WTC11 (cell line): ENCODE data around the gene PHKG2. TPM values are rescaled to one million over a fixed set of nuclear protein-coding genes. Genes with fewer than 3 reads are reported as not detected.

Source experiments
- ATAC-seq: fragments of 200-7000 bp; cut with Tn5 transposase; 2 replicates; pipeline ENCODE4 v1.10.0; 2021; ENCODE audit warnings: mild to moderate bottlenecking, moderate library complexity
- CTCF ChIA-PET: fragments of 300-600 bp; sonication (Branson Sonifier 250); formaldehyde crosslinking; loops from one replicate; lab custom pipeline; 2021; ENCODE audit warnings: antibody characterized with exemption; lab: Charles Lee
- POLR2A ChIA-PET: fragments of 350-600 bp; sonication (Branson Sonifier 250); formaldehyde crosslinking; loops from one replicate; lab custom pipeline; 2021; ENCODE audit warnings: antibody characterized with exemption; lab: Charles Lee
- DNase-seq: peaks from one replicate; pipeline ENCODE4 v3.0.0; 2021; ENCODE audit warnings: low spot score
- H3K27ac Mint-ChIP-seq: 2 replicates; pipeline ENCODE4 v1.8.0; 2021; ENCODE audit warnings: mixed read lengths
- H3K27me3 Mint-ChIP-seq: 2 replicates; pipeline ENCODE4 v1.8.0; 2021; ENCODE audit warnings: low read depth, mild to moderate bottlenecking, moderate library complexity, mixed read lengths
- H3K36me3 Mint-ChIP-seq: 2 replicates; pipeline ENCODE4 v1.8.0; 2021; ENCODE audit warnings: mixed read lengths
- H3K4me1 Mint-ChIP-seq: 2 replicates; pipeline ENCODE4 v1.8.0; 2022; ENCODE audit warnings: mixed read lengths
- H3K4me3 Mint-ChIP-seq: 2 replicates; pipeline ENCODE4 v1.8.0; 2021; ENCODE audit warnings: mild to moderate bottlenecking, moderate library complexity, mixed read lengths
- H3K9me3 Mint-ChIP-seq: 2 replicates; pipeline ENCODE4 v1.8.0; 2021; ENCODE audit warnings: mixed read lengths
- AR ChIP-seq: fragments of 250-450 bp; sonication (Bioruptor Pico); IDR thresholded peaks from 2 replicates; pipeline ENCODE4 v1.9.0; 2021; ENCODE audit warnings: mild to moderate bottlenecking
- ATF1 ChIP-seq: sonication (generic); formaldehyde crosslinking; IDR thresholded peaks from 2 replicates; pipeline ENCODE4 v1.8.1; 2023; ENCODE audit warnings: mild to moderate bottlenecking, moderate library complexity, missing genetic modification reagents
- CREB1 ChIP-seq: sonication (generic); formaldehyde crosslinking; IDR thresholded peaks from 2 replicates; pipeline ENCODE4 v1.8.0; 2023; ENCODE audit warnings: mild to moderate bottlenecking, missing genetic modification reagents
- ESRRA ChIP-seq: sonication (generic); formaldehyde crosslinking; IDR thresholded peaks from 2 replicates; pipeline ENCODE4 v1.8.1; 2022; ENCODE audit warnings: mild to moderate bottlenecking, missing genetic modification reagents, borderline replicate concordance
- FOXJ3 ChIP-seq: sonication (generic); formaldehyde crosslinking; IDR thresholded peaks from 2 replicates; pipeline ENCODE4 v1.9.0; 2021; ENCODE audit warnings: missing genetic modification reagents, mild to moderate bottlenecking, borderline replicate concordance
- FOXP1 ChIP-seq: sonication (generic); formaldehyde crosslinking; IDR thresholded peaks from 2 replicates; pipeline ENCODE4 v1.8.0; 2022; ENCODE audit warnings: missing genetic modification reagents, mild to moderate bottlenecking, moderate library complexity, borderline replicate concordance
- FOXP4 ChIP-seq: sonication (generic); formaldehyde crosslinking; IDR thresholded peaks from 2 replicates; pipeline ENCODE4 v1.8.0; 2022; ENCODE audit warnings: mild to moderate bottlenecking, missing genetic modification reagents
- GABPB1 ChIP-seq: sonication (generic); formaldehyde crosslinking; IDR thresholded peaks from 2 replicates; pipeline ENCODE4 v1.8.1; 2023; ENCODE audit warnings: mild to moderate bottlenecking, missing genetic modification reagents
- HMGA2 ChIP-seq: fragments of 250-450 bp; sonication (Bioruptor Pico); IDR thresholded peaks from 2 replicates; pipeline ENCODE4 v1.4.0; 2021; ENCODE audit warnings: mild to moderate bottlenecking, moderate library complexity
- JAZF1 ChIP-seq: fragments of 250-450 bp; sonication (Bioruptor Pico); IDR thresholded peaks from 2 replicates; pipeline ENCODE4 v1.9.0; 2021; ENCODE audit warnings: moderate library complexity, mild to moderate bottlenecking, inconsistent platforms
- MXD4 ChIP-seq: fragments of 250-450 bp; sonication (Bioruptor Pico); IDR thresholded peaks from 2 replicates; pipeline ENCODE4 v1.8.0; 2021; ENCODE audit warnings: mild to moderate bottlenecking, moderate library complexity, borderline replicate concordance
- MYBL2 ChIP-seq: sonication (generic); formaldehyde crosslinking; IDR thresholded peaks from 2 replicates; pipeline ENCODE4 v1.8.1; 2023; ENCODE audit warnings: mild to moderate bottlenecking, moderate library complexity, missing genetic modification reagents
- NR2C2 ChIP-seq: sonication (generic); formaldehyde crosslinking; IDR thresholded peaks from 2 replicates; pipeline ENCODE4 v1.8.0; 2022; ENCODE audit warnings: mild to moderate bottlenecking, missing genetic modification reagents
- PRRX2 ChIP-seq: fragments of 250-450 bp; sonication (Bioruptor Pico); IDR thresholded peaks from 2 replicates; pipeline ENCODE4 v1.8.0; 2021; ENCODE audit warnings: mild to moderate bottlenecking
- TEAD4 ChIP-seq: sonication (generic); formaldehyde crosslinking; IDR thresholded peaks from 2 replicates; pipeline ENCODE4 v1.8.0; 2022; ENCODE audit warnings: mild to moderate bottlenecking, missing genetic modification reagents
- ZBTB21 ChIP-seq: sonication (generic); formaldehyde crosslinking; IDR thresholded peaks from 2 replicates; pipeline ENCODE4 v1.8.1; 2023; ENCODE audit warnings: mild to moderate bottlenecking, missing genetic modification reagents, borderline replicate concordance
- ZNF396 ChIP-seq: fragments of 250-450 bp; sonication (Bioruptor Pico); IDR thresholded peaks from 2 replicates; pipeline ENCODE4 v1.8.0; 2021; ENCODE audit warnings: mild to moderate bottlenecking, moderate library complexity, borderline replicate concordance
- ZNF416 ChIP-seq: fragments of 250-450 bp; sonication (Bioruptor Pico); IDR thresholded peaks from 2 replicates; pipeline ENCODE4 v1.9.0; 2021; ENCODE audit warnings: mild to moderate bottlenecking, inconsistent platforms
- ZNF512 ChIP-seq: sonication (generic); formaldehyde crosslinking; IDR thresholded peaks from 2 replicates; pipeline ENCODE4 v1.8.1; 2022; ENCODE audit warnings: missing genetic modification reagents, borderline replicate concordance
- total RNA-seq: library from RNA; stranded (reverse); gene quantifications from 3 replicates; pipeline ENCODE4 v1.2.3, GENCODE V29; 2021
- TF ChIP-seq, protein P1 (sequence below): fragments of 250-450 bp; sonication (Bioruptor Pico); IDR thresholded peaks from 2 replicates; pipeline ENCODE4 v1.9.0; 2021; ENCODE audit warnings: mild to moderate bottlenecking
- TF ChIP-seq, protein P2 (sequence below): sonication (generic); formaldehyde crosslinking; conservative IDR thresholded peaks from 2 replicates; pipeline ENCODE4 v1.8.1; 2023; ENCODE audit warnings: mild to moderate bottlenecking, low read depth, missing genetic modification reagents, moderate library complexity

The PHKG2 gene
- total RNA-seq, 1 experiment from 2014 or later, result 50.5 TPM

DNA sequence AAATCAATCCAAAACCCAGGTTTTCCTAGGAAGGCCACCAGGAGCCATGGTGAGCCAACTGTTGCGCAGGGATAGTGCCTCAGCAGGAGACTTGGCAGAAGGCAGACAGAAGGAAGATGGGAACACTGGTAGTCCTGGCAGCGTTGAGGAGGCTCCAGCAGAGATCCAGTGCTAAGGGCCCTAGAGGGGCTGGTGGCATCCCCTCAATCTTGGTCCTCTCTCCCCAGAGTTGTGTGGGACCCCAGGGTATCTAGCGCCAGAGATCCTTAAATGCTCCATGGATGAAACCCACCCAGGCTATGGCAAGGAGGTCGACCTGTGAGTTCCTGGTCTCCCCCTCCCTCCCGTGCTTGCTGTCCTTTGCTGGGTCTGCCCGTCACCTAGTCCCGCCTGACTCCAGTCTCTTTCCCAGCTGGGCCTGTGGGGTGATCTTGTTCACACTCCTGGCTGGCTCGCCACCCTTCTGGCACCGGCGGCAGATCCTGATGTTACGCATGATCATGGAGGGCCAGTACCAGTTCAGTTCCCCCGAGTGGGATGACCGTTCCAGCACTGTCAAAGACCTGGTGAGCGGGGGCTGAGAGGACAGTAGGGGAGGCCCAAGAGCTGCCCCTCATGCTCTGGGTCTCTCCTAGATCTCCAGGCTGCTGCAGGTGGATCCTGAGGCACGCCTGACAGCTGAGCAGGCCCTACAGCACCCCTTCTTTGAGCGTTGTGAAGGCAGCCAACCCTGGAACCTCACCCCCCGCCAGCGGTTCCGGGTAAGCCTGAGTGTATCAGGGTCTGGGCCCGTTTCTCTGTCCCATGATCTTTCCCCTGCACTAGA lies 7.9 kb downstream of the PHKG2 start (continued):
- TF ChIP-seq, protein P1, sequence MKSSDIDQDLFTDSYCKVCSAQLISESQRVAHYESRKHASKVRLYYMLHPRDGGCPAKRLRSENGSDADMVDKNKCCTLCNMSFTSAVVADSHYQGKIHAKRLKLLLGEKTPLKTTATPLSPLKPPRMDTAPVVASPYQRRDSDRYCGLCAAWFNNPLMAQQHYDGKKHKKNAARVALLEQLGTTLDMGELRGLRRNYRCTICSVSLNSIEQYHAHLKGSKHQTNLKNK (CRISPR knock-in tag), result no peak

DNA sequence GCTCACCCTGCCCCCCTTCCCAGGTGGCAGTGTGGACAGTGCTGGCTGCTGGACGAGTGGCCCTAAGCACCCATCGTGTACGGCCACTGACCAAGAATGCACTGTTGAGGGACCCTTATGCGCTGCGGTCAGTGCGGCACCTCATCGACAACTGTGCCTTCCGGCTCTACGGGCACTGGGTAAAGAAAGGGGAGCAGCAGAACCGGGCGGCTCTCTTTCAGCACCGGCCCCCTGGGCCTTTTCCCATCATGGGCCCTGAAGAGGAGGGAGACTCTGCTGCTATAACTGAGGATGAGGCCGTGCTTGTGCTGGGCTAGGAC lies 8.5 kb downstream of the PHKG2 start:
- DNase-seq, result no peak
- peaks cover 9% of the 10 kb centered on the region; the same call in 1 of the 2 replicates for H3K36me3 Mint-ChIP-seq
- ATAC-seq, result no peak
- no peaks in the 10 kb centered on the region for H3K27me3 Mint-ChIP-seq
- peaks cover 9% of the 10 kb centered on the region for H3K4me1 Mint-ChIP-seq
- ChIA-PET POLR2A (no interaction called here), CTCF (interaction anchor here (1.2 kb wide), 1 partner anchor 88 kb away, joined by 3 read pairs; no protein-coding TSS in a partner anchor)
- no peak overlapping the region for H3K27ac Mint-ChIP-seq
- H3K4me3 Mint-ChIP-seq, result no peak overlapping the region
- TF ChIP-seq ATF1, result no peak
- TF ChIP-seq HMGA2, result no peak
- no peak for TF ChIP-seq PRRX2 (CRISPR knock-in tag)
- TF ChIP-seq TEAD4 (CRISPR knock-in tag), result no peak
- no peak for TF ChIP-seq FOXP4 (CRISPR knock-in tag)
- TF ChIP-seq MYBL2 (CRISPR knock-in tag), result no peak
- TF ChIP-seq, protein P2, sequence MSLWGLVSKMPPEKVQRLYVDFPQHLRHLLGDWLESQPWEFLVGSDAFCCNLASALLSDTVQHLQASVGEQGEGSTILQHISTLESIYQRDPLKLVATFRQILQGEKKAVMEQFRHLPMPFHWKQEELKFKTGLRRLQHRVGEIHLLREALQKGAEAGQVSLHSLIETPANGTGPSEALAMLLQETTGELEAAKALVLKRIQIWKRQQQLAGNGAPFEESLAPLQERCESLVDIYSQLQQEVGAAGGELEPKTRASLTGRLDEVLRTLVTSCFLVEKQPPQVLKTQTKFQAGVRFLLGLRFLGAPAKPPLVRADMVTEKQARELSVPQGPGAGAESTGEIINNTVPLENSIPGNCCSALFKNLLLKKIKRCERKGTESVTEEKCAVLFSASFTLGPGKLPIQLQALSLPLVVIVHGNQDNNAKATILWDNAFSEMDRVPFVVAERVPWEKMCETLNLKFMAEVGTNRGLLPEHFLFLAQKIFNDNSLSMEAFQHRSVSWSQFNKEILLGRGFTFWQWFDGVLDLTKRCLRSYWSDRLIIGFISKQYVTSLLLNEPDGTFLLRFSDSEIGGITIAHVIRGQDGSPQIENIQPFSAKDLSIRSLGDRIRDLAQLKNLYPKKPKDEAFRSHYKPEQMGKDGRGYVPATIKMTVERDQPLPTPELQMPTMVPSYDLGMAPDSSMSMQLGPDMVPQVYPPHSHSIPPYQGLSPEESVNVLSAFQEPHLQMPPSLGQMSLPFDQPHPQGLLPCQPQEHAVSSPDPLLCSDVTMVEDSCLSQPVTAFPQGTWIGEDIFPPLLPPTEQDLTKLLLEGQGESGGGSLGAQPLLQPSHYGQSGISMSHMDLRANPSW (CRISPR knock-in tag), result no peak
- TF ChIP-seq JAZF1 (CRISPR knock-in tag), result no peak
- no peak for TF ChIP-seq ZNF396 (CRISPR knock-in tag)
- no peak for TF ChIP-seq CREB1
- TF ChIP-seq GABPB1 (CRISPR knock-in tag), result no peak
- TF ChIP-seq AR (CRISPR knock-in tag), result no peak
- no peak for TF ChIP-seq FOXJ3
- no peak for TF ChIP-seq ZNF416 (CRISPR knock-in tag)
- no peak for TF ChIP-seq ZBTB21 (CRISPR knock-in tag)
- no peak for TF ChIP-seq NR2C2 (CRISPR knock-in tag)
- no peak for TF ChIP-seq MXD4 (CRISPR knock-in tag)
- TF ChIP-seq ZNF512, result no peak
- no peak for TF ChIP-seq FOXP1 (CRISPR knock-in tag)
- no peak for TF ChIP-seq ESRRA (CRISPR knock-in tag)
- no peaks in the 10 kb centered on the region for H3K9me3 Mint-ChIP-seq
